Thoracic aorta (tissue), 2 donors: ENCODE data around the gene GPX5. TPM values are rescaled to one million over a fixed set of nuclear protein-coding genes. Genes with fewer than 3 reads are reported as not detected.

Experiments used
- ATAC-seq: fragments of 150-250 bp; one replicate; pipeline ENCODE4 v1.8.0; 2017; ENCODE audit warnings: low read depth; ENCODE audit not compliant: insufficient number of reproducible peaks, low FRiP score
- DNase-seq: peaks from one replicate; pipeline ENCODE4 v3.0.0-alpha.2; 2020; ENCODE audit warnings: low spot score
- H3K27ac ChIP-seq, 2 donors: fragments of 200-600 bp; sonication (generic); 1 replicate in 1 of 2; 2 replicates in 1 of 2; pipeline ENCODE4 v1.5.1; 2016; ENCODE audit warnings: mild to moderate bottlenecking in 2 of 2, moderate library complexity in 2 of 2
- H3K27me3 ChIP-seq: fragments of 200-600 bp; sonication (generic); replicated peaks from 2 replicates; pipeline ENCODE4 v1.6.0; 2016; ENCODE audit warnings: mild to moderate bottlenecking; ENCODE audit not compliant: insufficient read depth
- H3K36me3 ChIP-seq: fragments of 200-600 bp; sonication (generic); one replicate; pipeline ENCODE4 v1.5.1; 2016
- H3K4me1 ChIP-seq, 2 donors: fragments of 200-600 bp; sonication (generic); 1 replicate in 1 of 2; 2 replicates in 1 of 2; pipeline versions ENCODE4 v1.5.1 to v1.6.0; 2016; ENCODE audit warnings: low read depth in 2 of 2, mild to moderate bottlenecking in 1 of 2; ENCODE audit not compliant: control insufficient read depth in 1 of 2
- H3K4me3 ChIP-seq: fragments of 200-600 bp; sonication (generic); 2 replicates; pipeline ENCODE4 v1.5.1; 2016; ENCODE audit warnings: mild to moderate bottlenecking
- H3K9me3 ChIP-seq: fragments of 200-600 bp; sonication (generic); 2 replicates; pipeline ENCODE4 v1.5.1; 2016
- CTCF ChIP-seq: fragments of 200-600 bp; sonication (generic); IDR thresholded peaks from one replicate; pipeline ENCODE4 v1.5.1; 2019; ENCODE audit warnings: antibody characterized with exemption
- total RNA-seq, 2 donors: library from RNA; depleted of rRNA; stranded (reverse); fragments of >200 nt; gene quantifications; one replicate each; pipeline versions ENCODE4 v1.1.0 to v1.2.3, GENCODE V29; 2016

GPX5 gene
- total RNA-seq, 2 donors from 2014 or later, result not detected

- ATAC-seq (no peak), DNase-seq (no peak)
- Histone ChIP-seq H3K4me1 (no peaks in the 10 kb centered on the region), H3K27ac (no peak overlapping the region), H3K36me3 (no peaks in the 10 kb centered on the region), H3K9me3 (no peaks in the 10 kb centered on the region), H3K4me3 (no peak overlapping the region), H3K27me3 (no peaks in the 10 kb centered on the region)
- TF ChIP-seq CTCF, result no peak
Measured at GRCh38 chr6:28553384-28553985, 27.8 kb downstream of the GPX5 start.

GRCh38 chr6:28553986-28554881, 28.6 kb downstream of the GPX5 start:
- no peaks in the 10 kb centered on the region for H3K36me3 ChIP-seq
- H3K27ac ChIP-seq, result no peak overlapping the region
- DNase-seq (no peak), ATAC-seq (no peak)
- no peak overlapping the region for H3K4me3 ChIP-seq
- no peaks in the 10 kb centered on the region for H3K27me3 ChIP-seq
- H3K9me3 ChIP-seq, result no peaks in the 10 kb centered on the region
- H3K4me1 ChIP-seq, result no peaks in the 10 kb centered on the region
- TF ChIP-seq CTCF, result no peak

GRCh38 chr6:28555136-28555535, 29.5 kb downstream of the GPX5 start:
- no peaks in the 10 kb centered on the region for H3K9me3 ChIP-seq
- ATAC-seq (no peak), DNase-seq (no peak)
- no peak overlapping the region for H3K4me3 ChIP-seq
- no peak overlapping the region for H3K27ac ChIP-seq
- no peak for TF ChIP-seq CTCF
- H3K36me3 ChIP-seq, result no peaks in the 10 kb centered on the region
- no peaks in the 10 kb centered on the region for H3K27me3 ChIP-seq
- no peaks in the 10 kb centered on the region for H3K4me1 ChIP-seq

GRCh38 chr6:28558629-28559028, 32.9 kb downstream of the GPX5 start:
- Histone ChIP-seq H3K4me3 (no peak overlapping the region), H3K27me3 (no peaks in the 10 kb centered on the region), H3K27ac (no peak overlapping the region), H3K9me3 (no peaks in the 10 kb centered on the region), H3K4me1 (no peaks in the 10 kb centered on the region), H3K36me3 (no peaks in the 10 kb centered on the region)
- DNase-seq, result no peak
- no peak for ATAC-seq
- TF ChIP-seq CTCF, result no peak

GRCh38 chr6:28563430-28564095, 37.9 kb downstream of the GPX5 start:
- Histone ChIP-seq H3K27ac (no peak overlapping the region), H3K4me3 (no peak overlapping the region), H3K9me3 (no peaks in the 10 kb centered on the region), H3K4me1 (no peaks in the 10 kb centered on the region), H3K27me3 (no peaks in the 10 kb centered on the region), H3K36me3 (no peaks in the 10 kb centered on the region)
- no peak for DNase-seq
- ATAC-seq, result no peak
- TF ChIP-seq CTCF, result no peak
